Kidney (tissue), 14 donors: ENCODE measurements around the gene OR14I1. TPM values are rescaled to one million over a fixed set of nuclear protein-coding genes. Genes with fewer than 3 reads are reported as not detected.

Experiments used
- DNase-seq, 5 donors: peaks; one replicate each; pipeline ENCODE4 v3.0.0-alpha.2; 2013 to 2020
- FAIRE-seq: peaks from 2 replicates; lab custom pipeline; 2012; peaks lifted over from hg19 to GRCh38; lab: Jason Lieb, UNC
- H3K27ac ChIP-seq, 2 donors: one replicate each; pipeline ENCODE4 v1.7.0; 2013; ENCODE audit warnings: low read depth in 2 of 2, low read length in 2 of 2, inconsistent platforms in 1 of 2
- H3K27me3 ChIP-seq: one replicate; pipeline ENCODE4 v1.7.1; 2013; ENCODE audit warnings: low read length, inconsistent platforms; ENCODE audit not compliant: control insufficient read depth, insufficient read depth
- H3K36me3 ChIP-seq, 3 donors: one replicate each; pipeline versions ENCODE4 v1.7.0 to v1.7.1; 2013; ENCODE audit warnings: low read length in 3 of 3, control low read depth in 1 of 3, inconsistent platforms in 1 of 3; ENCODE audit not compliant: insufficient read depth in 3 of 3, control insufficient read depth in 2 of 3
- H3K4me1 ChIP-seq, 3 donors: one replicate each; pipeline versions ENCODE4 v1.7.0 to v1.7.1; 2013; ENCODE audit warnings: low read length in 3 of 3, inconsistent platforms in 1 of 3, low read depth in 1 of 3; ENCODE audit not compliant: control insufficient read depth in 2 of 3, insufficient read depth in 2 of 3
- H3K4me3 ChIP-seq, 3 donors: one replicate each; pipeline versions ENCODE4 v1.7.0 to v1.8.1; 2013; ENCODE audit warnings: low read length in 3 of 3, control low read depth in 1 of 3, inconsistent platforms in 1 of 3
- H3K9ac ChIP-seq, 3 donors: one replicate each; pipeline versions ENCODE4 v1.7.0 to v1.7.1; 2013; ENCODE audit warnings: low read length in 3 of 3, control low read depth in 1 of 3, inconsistent platforms in 1 of 3
- H3K9me3 ChIP-seq, 3 donors: one replicate each; pipeline versions ENCODE4 v1.7.0 to v1.7.1; 2013; ENCODE audit warnings: low read length in 3 of 3, control low read depth in 1 of 3, inconsistent platforms in 1 of 3; ENCODE audit not compliant: control insufficient read depth in 2 of 3, insufficient read depth in 1 of 3
- intact Hi-C: fragments of 100-400 bp; cut with DNase I; formaldehyde crosslinking; loops from one replicate; pipeline ENCODE4 v1.11.1; 2022
- polyA plus RNA-seq: library from polyadenylated mRNA; stranded (reverse); fragments of 350-450 nt; fragmentation: Illumina TruSeq; extraction: RNeasy Lipid Tissue Mini Kit (QIAGEN cat#74804); gene quantifications from one replicate; pipeline ENCODE4 v1.2.3, GENCODE V29; 2014; ENCODE audit warnings: low read depth, low replicate concordance; ENCODE audit not compliant: insufficient read depth
- total RNA-seq: library from RNA; stranded (reverse); fragmentation: NEBNext Ultra II Directional; extraction: Animal tissue kit (Norgen Biotek cat#: 25700); gene quantifications from one replicate; pipeline ENCODE4 v1.2.1, GENCODE V29; 2021
- TF ChIP-seq, protein P1 (sequence below): IDR thresholded peaks from 3 replicates; pipeline ENCODE4 v1.5.1; 2012; ENCODE audit warnings: mild to moderate bottlenecking, moderate library complexity, borderline replicate concordance; ENCODE audit not compliant: insufficient read depth; ENCODE audit errors: extremely low read depth
- donor health status: control.
- donor health status: control.
- donor health status: control.
- donor health status: control.
- donor health status: control.
- donor health status: DM: yes; HTN: yes; CAD: no.
- donor health status: Normal renal cell carcinoma (clear cell type).

OR14I1 gene
- total and polyA plus RNA-seq, 2 donors from 2014 or later: not detected

DNA sequence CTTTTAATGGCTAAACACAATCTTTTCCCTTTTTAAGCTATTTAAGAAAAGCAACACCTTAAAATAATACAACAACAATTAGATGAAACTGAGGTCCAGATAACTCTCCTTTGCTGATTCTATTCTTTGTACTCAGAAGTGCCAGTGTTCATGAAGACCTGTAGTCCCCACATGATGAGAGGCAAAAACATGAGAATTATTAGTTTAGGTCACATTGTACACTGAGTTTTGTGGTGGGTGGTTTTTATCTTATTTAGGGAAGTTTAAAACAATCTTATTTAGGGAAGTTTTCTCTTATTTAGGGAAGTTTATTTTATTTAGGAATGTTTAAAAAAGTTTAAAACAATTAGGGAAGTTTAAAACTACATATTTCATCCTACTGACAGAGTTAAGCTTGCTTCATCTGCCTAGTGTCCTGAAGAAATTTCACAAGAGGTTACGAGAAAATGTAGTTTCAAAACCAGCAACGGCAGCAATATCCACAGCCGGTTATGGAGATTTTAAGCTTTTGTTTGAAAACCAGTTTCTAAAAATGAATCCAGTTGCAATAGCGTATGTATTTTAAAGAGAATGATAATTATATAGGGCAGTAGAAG, 7.8 kb upstream of the OR14I1 start:
- H3K9me3 ChIP-seq: no peaks in the 10 kb centered on the region
- no peak for DNase-seq
- H3K9ac ChIP-seq: no peak overlapping the region
- no peaks in the 10 kb centered on the region for H3K4me1 ChIP-seq
- H3K4me3 ChIP-seq: no peak overlapping the region
- H3K27me3 ChIP-seq: no peaks in the 10 kb centered on the region
- H3K27ac ChIP-seq: no peak overlapping the region
- no peaks in the 10 kb centered on the region for H3K36me3 ChIP-seq
- intact Hi-C loops: no loop called here
- TF ChIP-seq, protein P1, sequence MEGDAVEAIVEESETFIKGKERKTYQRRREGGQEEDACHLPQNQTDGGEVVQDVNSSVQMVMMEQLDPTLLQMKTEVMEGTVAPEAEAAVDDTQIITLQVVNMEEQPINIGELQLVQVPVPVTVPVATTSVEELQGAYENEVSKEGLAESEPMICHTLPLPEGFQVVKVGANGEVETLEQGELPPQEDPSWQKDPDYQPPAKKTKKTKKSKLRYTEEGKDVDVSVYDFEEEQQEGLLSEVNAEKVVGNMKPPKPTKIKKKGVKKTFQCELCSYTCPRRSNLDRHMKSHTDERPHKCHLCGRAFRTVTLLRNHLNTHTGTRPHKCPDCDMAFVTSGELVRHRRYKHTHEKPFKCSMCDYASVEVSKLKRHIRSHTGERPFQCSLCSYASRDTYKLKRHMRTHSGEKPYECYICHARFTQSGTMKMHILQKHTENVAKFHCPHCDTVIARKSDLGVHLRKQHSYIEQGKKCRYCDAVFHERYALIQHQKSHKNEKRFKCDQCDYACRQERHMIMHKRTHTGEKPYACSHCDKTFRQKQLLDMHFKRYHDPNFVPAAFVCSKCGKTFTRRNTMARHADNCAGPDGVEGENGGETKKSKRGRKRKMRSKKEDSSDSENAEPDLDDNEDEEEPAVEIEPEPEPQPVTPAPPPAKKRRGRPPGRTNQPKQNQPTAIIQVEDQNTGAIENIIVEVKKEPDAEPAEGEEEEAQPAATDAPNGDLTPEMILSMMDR: no peak
- no peak for FAIRE-seq

GRCh38 chr1:248704606-248705005, 2.0 kb upstream of the OR14I1 start:
- Histone ChIP-seq H3K27ac (no peak overlapping the region), H3K9ac (no peak overlapping the region), H3K27me3 (no peaks in the 10 kb centered on the region), H3K4me3 (no peak overlapping the region), H3K36me3 (no peaks in the 10 kb centered on the region), H3K9me3 (peaks cover 0 to 2% (median 0%) of the 10 kb centered on the region in 3 donors), H3K4me1 (peaks cover 0 to 9% (median 0%) of the 10 kb centered on the region in 3 donors)
- intact Hi-C loops: no loop called here
- TF ChIP-seq, protein P1: no peak
- no peak for FAIRE-seq
- DNase-seq: no peak

DNA sequence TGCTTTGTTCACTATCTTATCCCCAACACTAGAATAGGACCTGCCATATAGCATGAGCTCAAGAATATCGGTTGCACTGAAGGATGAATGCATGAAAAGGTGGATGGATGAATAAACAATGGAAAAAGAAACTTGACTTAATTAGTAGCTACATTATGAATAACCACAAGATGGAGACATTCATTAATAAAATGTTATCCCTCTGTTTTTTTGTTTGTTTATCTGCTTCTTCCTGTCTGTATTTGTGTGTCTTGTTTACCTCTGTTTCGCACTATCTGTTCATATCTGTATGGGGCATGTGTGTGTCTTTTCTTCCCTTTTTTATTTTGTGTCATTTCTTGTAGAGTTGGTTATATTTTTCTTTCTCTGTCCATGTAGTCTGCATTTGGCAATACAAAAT, 1.1 kb upstream of the OR14I1 start:
- no peak overlapping the region for H3K4me3 ChIP-seq
- H3K27me3 ChIP-seq: no peaks in the 10 kb centered on the region
- FAIRE-seq: no peak
- no peak overlapping the region for H3K27ac ChIP-seq
- no peaks in the 10 kb centered on the region for H3K36me3 ChIP-seq
- no peak for DNase-seq
- no peak overlapping the region for H3K9ac ChIP-seq
- H3K4me1 ChIP-seq: peaks cover 0 to 9% (median 0%) of the 10 kb centered on the region in 3 donors
- H3K9me3 ChIP-seq: peaks cover 0 to 2% (median 0%) of the 10 kb centered on the region in 3 donors
- TF ChIP-seq, protein P1: peak; percentile 12
- intact Hi-C loops: no loop called here
